GM23338 (cell line): ENCODE data around the gene ABCA13. TPM values are rescaled to one million over a fixed set of nuclear protein-coding genes. Genes with fewer than 3 reads are reported as not detected.

Experiments
- ATAC-seq: fragments of 200-7000 bp; cut with Tn5 transposase; 3 replicates; pipeline ENCODE4 v1.9.1; 2020
- DNase-seq: peaks from one replicate; pipeline ENCODE4 v3.0.0-alpha.2; 2015; ENCODE audit warnings: low spot score
- H2AFZ ChIP-seq: fragments of 200-600 bp; sonication (generic); 2 replicates; pipeline ENCODE4 v1.8.0; 2016; ENCODE audit warnings: antibody characterized with exemption, mild to moderate bottlenecking, moderate library complexity
- H3F3A ChIP-seq: fragments of 200-600 bp; sonication (generic); replicated peaks from 2 replicates; pipeline ENCODE4 v1.8.0; 2017; ENCODE audit warnings: antibody characterized with exemption, mixed run types, low read depth
- H3K27ac ChIP-seq: fragments of 200-600 bp; sonication (generic); 2 replicates; pipeline ENCODE4 v1.6.1; 2016; ENCODE audit warnings: low read depth
- H3K27me3 ChIP-seq: fragments of 200-600 bp; sonication (generic); 2 replicates; pipeline ENCODE4 v1.8.0; 2016; ENCODE audit warnings: mild to moderate bottlenecking, mixed run types, moderate library complexity; ENCODE audit not compliant: insufficient read depth
- H3K36me3 ChIP-seq: fragments of 200-600 bp; sonication (generic); 2 replicates; pipeline ENCODE4 v1.8.0; 2016; ENCODE audit warnings: mild to moderate bottlenecking; ENCODE audit not compliant: insufficient read depth
- H3K4me1 ChIP-seq: fragments of 200-600 bp; sonication (generic); 2 replicates; pipeline ENCODE4 v1.8.0; 2016; ENCODE audit warnings: mild to moderate bottlenecking, moderate library complexity; ENCODE audit not compliant: insufficient read depth
- H3K4me2 ChIP-seq: fragments of 200-600 bp; sonication (generic); 2 replicates; pipeline ENCODE4 v1.7.1; 2017; ENCODE audit warnings: mixed run types
- H3K4me3 ChIP-seq: fragments of 200-600 bp; sonication (generic); 2 replicates; pipeline ENCODE4 v1.6.1; 2016; ENCODE audit warnings: mixed run types
- H3K79me2 ChIP-seq: fragments of 200-600 bp; sonication (generic); replicated peaks from 2 replicates; pipeline ENCODE4 v1.8.0; 2017; ENCODE audit warnings: mild to moderate bottlenecking; ENCODE audit not compliant: insufficient read depth
- H3K9me2 ChIP-seq: fragments of 200-600 bp; sonication (generic); 2 replicates; pipeline ENCODE4 v1.8.0; 2017; ENCODE audit not compliant: insufficient read depth
- H4K20me1 ChIP-seq: fragments of 200-600 bp; sonication (generic); replicated peaks from 2 replicates; pipeline ENCODE4 v1.8.0; 2017; ENCODE audit warnings: mild to moderate bottlenecking; ENCODE audit not compliant: insufficient read depth
- H3K27ac Mint-ChIP-seq: 2 replicates; pipeline ENCODE4 v1.8.0; 2020; ENCODE audit warnings: inconsistent platforms, mild to moderate bottlenecking, moderate library complexity, mixed read lengths
- H3K27me3 Mint-ChIP-seq: 3 replicates; pipeline ENCODE4 v1.8.0; 2022; ENCODE audit warnings: low read depth, mild to moderate bottlenecking, moderate library complexity, mixed read lengths, inconsistent platforms; ENCODE audit not compliant: insufficient read depth, poor library complexity
- H3K36me3 Mint-ChIP-seq: 3 replicates; pipeline ENCODE4 v1.8.0; 2021; ENCODE audit warnings: low read depth, mild to moderate bottlenecking, inconsistent platforms, moderate library complexity, mixed read lengths
- H3K4me1 Mint-ChIP-seq: 3 replicates; pipeline ENCODE4 v1.8.0; 2020; ENCODE audit warnings: mild to moderate bottlenecking, inconsistent platforms, mixed read lengths
- H3K4me3 Mint-ChIP-seq: 3 replicates; pipeline ENCODE4 v1.8.0; 2021; ENCODE audit warnings: moderate library complexity, mild to moderate bottlenecking, inconsistent platforms, mixed read lengths
- H3K9me3 Mint-ChIP-seq: 3 replicates; pipeline ENCODE4 v1.8.0; 2020; ENCODE audit warnings: moderate library complexity, mild to moderate bottlenecking, inconsistent platforms, mixed read lengths
- CREB1 ChIP-seq: fragments of 250-450 bp; sonication (Bioruptor Pico); IDR thresholded peaks from 2 replicates; pipeline ENCODE4 v1.5.0; 2020; ENCODE audit warnings: low read depth, mild to moderate bottlenecking, moderate library complexity
- EZH2 ChIP-seq: fragments of 200-600 bp; sonication (generic); IDR thresholded peaks from one replicate; pipeline ENCODE4 v1.8.0; 2017; ENCODE audit warnings: antibody characterized with exemption, mild to moderate bottlenecking, low read depth; ENCODE audit not compliant: unreplicated experiment
- EZH2phosphoT487 ChIP-seq: fragments of 200-600 bp; sonication (generic); IDR thresholded peaks from one replicate; pipeline ENCODE4 v1.8.1; 2018; ENCODE audit warnings: antibody characterized with exemption; ENCODE audit not compliant: unreplicated experiment
- JUNB ChIP-seq: IDR thresholded peaks from one replicate; pipeline ENCODE4 v1.6.1; 2016; ENCODE audit warnings: antibody characterized with exemption; ENCODE audit not compliant: unreplicated experiment
- NANOG ChIP-seq: IDR thresholded peaks from 2 replicates; pipeline ENCODE4 v1.6.1; 2016; ENCODE audit warnings: antibody characterized with exemption, borderline replicate concordance
- POLR2AphosphoS5 ChIP-seq: IDR thresholded peaks from 2 replicates; pipeline ENCODE4 v1.6.1; 2016; ENCODE audit warnings: antibody characterized with exemption, low read depth
- ZNF114 ChIP-seq: fragments of 250-450 bp; sonication (Bioruptor Pico); IDR thresholded peaks from 2 replicates; pipeline ENCODE4 v1.5.0; 2020; ENCODE audit warnings: mild to moderate bottlenecking, moderate library complexity
- ZNF331 ChIP-seq: fragments of 250-450 bp; sonication (Bioruptor Pico); IDR thresholded peaks from 2 replicates; pipeline ENCODE4 v1.5.0; 2020; ENCODE audit warnings: low read depth, mild to moderate bottlenecking, moderate library complexity
- polyA plus RNA-seq: library from polyadenylated mRNA; unstranded; fragments of >200 nt; fragmentation: Nextera tagmentation; extraction: Ambion mirVana; gene quantifications from 2 replicates; pipeline ENCODE4 v1.2.1, GENCODE V29; 2016
- total RNA-seq: library from RNA; depleted of rRNA; stranded (reverse); fragments of >200 nt; shearing (Covaris generic); gene quantifications from 2 replicates; pipeline ENCODE4 v1.2.3, GENCODE V29; 2014
- TF ChIP-seq, protein P1 (sequence below): IDR thresholded peaks from one replicate; pipeline ENCODE4 v1.6.1; 2018; ENCODE audit warnings: antibody characterized with exemption; ENCODE audit not compliant: unreplicated experiment
- TF ChIP-seq, protein P2 (sequence below), 2 experiments: fragments of 200-600 bp in 1 of 2; sonication (generic) in 1 of 2; conservative IDR thresholded peaks; 2 replicates each; pipeline versions ENCODE4 v1.5.1 to v1.6.1; 2016 to 2017; ENCODE audit warnings: antibody characterized with exemption in 2 of 2, low read depth in 2 of 2, mild to moderate bottlenecking in 2 of 2, moderate library complexity in 1 of 2
- TF ChIP-seq, protein P3 (sequence below): IDR thresholded peaks from 2 replicates; pipeline ENCODE4 v1.6.1; 2016; ENCODE audit warnings: antibody characterized with exemption

The ABCA13 gene
- total and polyA plus RNA-seq, 2 experiments from 2014 or later, result 0.21 TPM; not detected in 1

DNA sequence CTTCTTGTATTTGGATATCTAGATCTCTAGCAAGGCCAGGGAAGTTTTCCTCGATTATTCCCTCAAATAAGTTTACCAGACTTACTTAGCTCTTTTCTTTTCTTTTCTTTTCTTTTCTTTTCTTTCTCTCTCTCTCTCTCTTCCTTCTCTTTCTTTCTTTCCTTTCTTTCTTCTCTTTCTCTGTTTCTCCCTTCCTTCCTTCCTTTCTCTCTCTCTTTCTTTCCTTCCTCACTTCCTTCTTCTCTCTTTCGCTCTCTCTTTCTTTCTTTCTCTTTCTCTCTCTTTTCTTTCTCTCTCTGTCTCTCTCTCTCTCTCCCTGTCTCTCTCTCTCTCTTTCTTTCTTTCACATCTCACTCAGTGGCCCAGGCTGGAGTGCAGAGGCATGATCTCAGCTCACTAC, 45.2 kb upstream of the ABCA13 start (continued):
- no peak for TF ChIP-seq ZNF331

DNA sequence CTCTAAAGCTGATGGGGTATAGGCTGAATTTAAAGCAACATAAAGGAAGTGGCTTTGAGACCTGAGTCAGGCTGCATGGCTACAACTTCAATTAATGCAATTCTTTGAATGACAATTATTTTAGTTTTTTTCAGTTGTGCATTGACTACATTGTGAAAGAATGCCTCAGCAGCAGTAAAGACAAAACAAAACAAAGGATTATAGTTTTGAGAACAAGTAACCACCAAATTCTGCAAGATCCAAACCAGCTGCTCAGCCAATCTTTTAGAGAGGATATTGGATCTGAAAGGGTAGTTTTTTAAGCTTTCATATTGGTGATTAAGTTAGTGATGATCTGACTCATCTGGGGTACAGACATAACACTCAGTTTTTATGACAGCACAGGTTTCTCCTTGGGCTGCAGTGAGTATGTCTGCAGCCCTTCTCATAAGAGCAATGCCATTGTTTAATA, 40.6 kb upstream of the ABCA13 start:
- H4K20me1 ChIP-seq, result no peaks in the 10 kb centered on the region
- ATAC-seq (no peak), DNase-seq (no peak)
- no peaks in the 10 kb centered on the region for H3K27me3 ChIP-seq
- peaks cover 10% of the 10 kb centered on the region for H3K4me1 ChIP-seq
- Mint-ChIP-seq H3K27ac (no peak overlapping the region), H3K4me3 (no peak overlapping the region), H3K27me3 (no peaks in the 10 kb centered on the region), H3K9me3 (peaks cover 13% of the 10 kb centered on the region; the same call in 2 of the 3 replicates), H3K36me3 (peaks cover 15% of the 10 kb centered on the region; the same call in 2 of the 3 replicates), H3K4me1 (peaks cover 14% of the 10 kb centered on the region)
- H3K27ac ChIP-seq, result no peak overlapping the region
- no peak overlapping the region for H3K4me3 ChIP-seq
- H3F3A ChIP-seq, result no peaks in the 10 kb centered on the region
- H3K79me2 ChIP-seq, result no peaks in the 10 kb centered on the region
- no peak overlapping the region for H3K4me2 ChIP-seq
- no peak overlapping the region for H2AFZ ChIP-seq
- no peaks in the 10 kb centered on the region for H3K36me3 ChIP-seq
- TF ChIP-seq, protein P1, sequence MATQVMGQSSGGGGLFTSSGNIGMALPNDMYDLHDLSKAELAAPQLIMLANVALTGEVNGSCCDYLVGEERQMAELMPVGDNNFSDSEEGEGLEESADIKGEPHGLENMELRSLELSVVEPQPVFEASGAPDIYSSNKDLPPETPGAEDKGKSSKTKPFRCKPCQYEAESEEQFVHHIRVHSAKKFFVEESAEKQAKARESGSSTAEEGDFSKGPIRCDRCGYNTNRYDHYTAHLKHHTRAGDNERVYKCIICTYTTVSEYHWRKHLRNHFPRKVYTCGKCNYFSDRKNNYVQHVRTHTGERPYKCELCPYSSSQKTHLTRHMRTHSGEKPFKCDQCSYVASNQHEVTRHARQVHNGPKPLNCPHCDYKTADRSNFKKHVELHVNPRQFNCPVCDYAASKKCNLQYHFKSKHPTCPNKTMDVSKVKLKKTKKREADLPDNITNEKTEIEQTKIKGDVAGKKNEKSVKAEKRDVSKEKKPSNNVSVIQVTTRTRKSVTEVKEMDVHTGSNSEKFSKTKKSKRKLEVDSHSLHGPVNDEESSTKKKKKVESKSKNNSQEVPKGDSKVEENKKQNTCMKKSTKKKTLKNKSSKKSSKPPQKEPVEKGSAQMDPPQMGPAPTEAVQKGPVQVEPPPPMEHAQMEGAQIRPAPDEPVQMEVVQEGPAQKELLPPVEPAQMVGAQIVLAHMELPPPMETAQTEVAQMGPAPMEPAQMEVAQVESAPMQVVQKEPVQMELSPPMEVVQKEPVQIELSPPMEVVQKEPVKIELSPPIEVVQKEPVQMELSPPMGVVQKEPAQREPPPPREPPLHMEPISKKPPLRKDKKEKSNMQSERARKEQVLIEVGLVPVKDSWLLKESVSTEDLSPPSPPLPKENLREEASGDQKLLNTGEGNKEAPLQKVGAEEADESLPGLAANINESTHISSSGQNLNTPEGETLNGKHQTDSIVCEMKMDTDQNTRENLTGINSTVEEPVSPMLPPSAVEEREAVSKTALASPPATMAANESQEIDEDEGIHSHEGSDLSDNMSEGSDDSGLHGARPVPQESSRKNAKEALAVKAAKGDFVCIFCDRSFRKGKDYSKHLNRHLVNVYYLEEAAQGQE, result no peak
- no peak for TF ChIP-seq EZH2phosphoT487
- no peak for TF ChIP-seq CREB1 (CRISPR knock-in tag)
- no peak for TF ChIP-seq JUNB
- TF ChIP-seq, protein P2, sequence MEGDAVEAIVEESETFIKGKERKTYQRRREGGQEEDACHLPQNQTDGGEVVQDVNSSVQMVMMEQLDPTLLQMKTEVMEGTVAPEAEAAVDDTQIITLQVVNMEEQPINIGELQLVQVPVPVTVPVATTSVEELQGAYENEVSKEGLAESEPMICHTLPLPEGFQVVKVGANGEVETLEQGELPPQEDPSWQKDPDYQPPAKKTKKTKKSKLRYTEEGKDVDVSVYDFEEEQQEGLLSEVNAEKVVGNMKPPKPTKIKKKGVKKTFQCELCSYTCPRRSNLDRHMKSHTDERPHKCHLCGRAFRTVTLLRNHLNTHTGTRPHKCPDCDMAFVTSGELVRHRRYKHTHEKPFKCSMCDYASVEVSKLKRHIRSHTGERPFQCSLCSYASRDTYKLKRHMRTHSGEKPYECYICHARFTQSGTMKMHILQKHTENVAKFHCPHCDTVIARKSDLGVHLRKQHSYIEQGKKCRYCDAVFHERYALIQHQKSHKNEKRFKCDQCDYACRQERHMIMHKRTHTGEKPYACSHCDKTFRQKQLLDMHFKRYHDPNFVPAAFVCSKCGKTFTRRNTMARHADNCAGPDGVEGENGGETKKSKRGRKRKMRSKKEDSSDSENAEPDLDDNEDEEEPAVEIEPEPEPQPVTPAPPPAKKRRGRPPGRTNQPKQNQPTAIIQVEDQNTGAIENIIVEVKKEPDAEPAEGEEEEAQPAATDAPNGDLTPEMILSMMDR (conservative IDR thresholded peaks at IDR 0.05; ENCODE audit: low read depth in 2 of 2), result no peak
- no peak for TF ChIP-seq POLR2AphosphoS5
- TF ChIP-seq EZH2, result no peak
- no peak for TF ChIP-seq NANOG
- TF ChIP-seq ZNF331, result no peak
- TF ChIP-seq, protein P3, sequence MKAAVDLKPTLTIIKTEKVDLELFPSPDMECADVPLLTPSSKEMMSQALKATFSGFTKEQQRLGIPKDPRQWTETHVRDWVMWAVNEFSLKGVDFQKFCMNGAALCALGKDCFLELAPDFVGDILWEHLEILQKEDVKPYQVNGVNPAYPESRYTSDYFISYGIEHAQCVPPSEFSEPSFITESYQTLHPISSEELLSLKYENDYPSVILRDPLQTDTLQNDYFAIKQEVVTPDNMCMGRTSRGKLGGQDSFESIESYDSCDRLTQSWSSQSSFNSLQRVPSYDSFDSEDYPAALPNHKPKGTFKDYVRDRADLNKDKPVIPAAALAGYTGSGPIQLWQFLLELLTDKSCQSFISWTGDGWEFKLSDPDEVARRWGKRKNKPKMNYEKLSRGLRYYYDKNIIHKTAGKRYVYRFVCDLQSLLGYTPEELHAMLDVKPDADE, result no peak
- no peak for TF ChIP-seq ZNF114 (CRISPR knock-in tag)
- peaks cover 28% of the 10 kb centered on the region for H3K9me2 ChIP-seq
